GM21526 (cell line): ENCODE results near the gene S100PBP.
"Not testable (repeated sequence)": the region's sequence is repeated elsewhere in the genome, so short reads cannot be mapped to it uniquely, and the experiment has no call there.

Experiments used
- ATAC-seq: cut with Tn5 transposase; IDR thresholded peaks from one replicate; pipeline ENCODE4 v1.9.1; 2021; ENCODE audit warnings: moderate library complexity; ENCODE audit not compliant: unreplicated experiment, low FRiP score

The S100PBP gene

GRCh38 chr1:32783851-32784250, 33.6 kb upstream of the S100PBP start:
- ATAC-seq, result no peak

DNA sequence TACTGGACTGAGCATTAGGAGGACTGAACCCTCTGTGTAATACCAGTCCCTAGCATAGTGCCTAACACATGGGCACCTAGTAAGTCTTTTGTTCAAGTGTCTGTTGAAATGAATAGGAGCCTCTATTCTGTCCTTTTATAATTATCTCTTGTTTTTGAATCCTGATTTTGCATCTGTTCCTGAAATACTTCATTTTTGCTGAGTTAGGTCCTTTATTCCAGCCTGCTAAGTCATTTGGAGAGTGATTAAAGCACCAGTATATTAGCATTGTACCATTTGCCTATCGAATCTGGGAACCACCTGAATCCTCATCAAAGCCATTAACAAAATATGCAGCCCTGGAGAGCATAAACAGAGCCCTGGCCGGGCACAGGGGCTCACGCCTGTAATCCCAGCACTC, 32.6 kb upstream of the S100PBP start:
- ATAC-seq, result no peak

DNA sequence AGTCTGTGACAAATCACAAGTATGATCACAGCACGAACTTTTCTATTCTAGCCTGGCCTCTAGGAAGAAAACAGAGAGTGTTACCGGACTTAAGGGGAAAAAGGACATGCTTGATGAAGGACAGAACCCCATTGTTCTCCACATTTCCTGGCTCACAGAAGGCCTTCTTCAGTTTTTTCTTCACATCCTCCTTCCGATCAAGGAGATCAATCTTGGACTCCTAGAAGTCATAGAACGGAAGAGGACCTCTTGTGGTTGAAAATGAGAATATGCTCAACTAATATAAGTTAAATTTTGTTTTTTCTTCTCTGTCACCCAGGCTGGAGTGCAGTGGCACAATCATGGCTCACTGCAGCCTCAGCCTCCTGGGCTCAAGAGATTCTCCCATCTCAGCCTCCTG, 30.6 kb upstream of the S100PBP start:
- no peak for ATAC-seq

DNA sequence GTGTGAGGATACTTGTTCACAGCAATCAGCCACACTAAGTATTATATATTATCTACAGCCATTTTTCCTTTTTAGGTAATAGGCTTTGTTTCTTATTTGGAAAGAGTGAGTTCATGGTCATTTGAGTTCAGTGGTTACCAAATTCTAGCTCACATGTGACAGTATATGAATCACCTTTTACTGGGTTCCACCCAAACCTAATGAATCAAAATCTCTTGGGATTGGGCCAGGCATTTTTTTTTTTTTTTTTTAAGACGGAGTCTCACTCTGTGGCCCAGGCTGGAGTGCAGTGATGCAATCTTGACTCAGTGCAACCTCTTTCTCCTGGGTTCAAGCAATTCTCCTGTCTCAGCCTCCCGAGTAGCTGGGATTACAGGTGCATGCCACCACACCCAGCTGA, 28.1 kb upstream of the S100PBP start:
- not testable (repeated sequence) for ATAC-seq

- no peak for ATAC-seq
These were observed 25.6 kb upstream of the S100PBP start for GRCh38 chr1:32791881-32792280.

GRCh38 chr1:32795763-32796162, 21.7 kb upstream of the S100PBP start:
- ATAC-seq, result not testable (repeated sequence)

GRCh38 chr1:32797456-32797855, 20.0 kb upstream of the S100PBP start:
- ATAC-seq, result no peak

- no peak for ATAC-seq
These were observed 19.3 kb upstream of the S100PBP start for GRCh38 chr1:32798191-32798590.

DNA sequence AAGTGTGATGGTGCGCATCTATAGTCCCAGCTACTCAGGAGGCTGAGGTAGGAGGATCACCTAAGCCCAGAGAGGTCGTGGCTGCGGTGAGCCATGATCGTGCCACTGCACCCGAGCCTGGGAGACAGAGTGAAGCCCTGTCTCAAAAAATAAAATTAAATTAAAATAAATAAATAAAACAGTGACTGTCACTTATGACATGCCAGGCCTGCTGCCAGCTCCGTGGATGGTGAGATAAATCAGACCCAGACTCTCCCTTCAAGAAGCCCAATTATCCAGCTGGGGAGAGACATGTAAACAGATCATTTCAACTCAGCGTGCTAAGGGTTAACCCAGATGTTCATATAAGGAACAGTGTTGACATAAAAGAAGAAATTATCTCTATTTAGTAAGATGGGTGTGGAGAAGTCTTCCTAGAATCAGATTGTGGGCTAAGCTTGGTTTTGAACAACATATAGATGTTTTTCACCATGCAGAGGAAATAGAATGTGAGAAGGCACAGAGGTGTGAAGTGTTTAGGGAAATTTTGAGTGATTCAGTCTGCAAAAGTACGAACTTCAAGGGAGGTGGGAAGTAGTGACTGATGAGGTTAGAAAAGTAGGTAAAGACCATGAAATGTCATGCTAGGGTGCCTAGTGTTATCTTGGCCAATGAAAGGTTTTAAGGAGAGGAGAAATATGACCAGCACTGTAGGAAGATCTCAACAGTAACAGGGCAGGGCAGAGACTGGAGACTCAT, 18.6 kb upstream of the S100PBP start:
- no peak for ATAC-seq

- ATAC-seq, result no peak
These were observed 16.2 kb upstream of the S100PBP start for GRCh38 chr1:32801096-32801715.

DNA sequence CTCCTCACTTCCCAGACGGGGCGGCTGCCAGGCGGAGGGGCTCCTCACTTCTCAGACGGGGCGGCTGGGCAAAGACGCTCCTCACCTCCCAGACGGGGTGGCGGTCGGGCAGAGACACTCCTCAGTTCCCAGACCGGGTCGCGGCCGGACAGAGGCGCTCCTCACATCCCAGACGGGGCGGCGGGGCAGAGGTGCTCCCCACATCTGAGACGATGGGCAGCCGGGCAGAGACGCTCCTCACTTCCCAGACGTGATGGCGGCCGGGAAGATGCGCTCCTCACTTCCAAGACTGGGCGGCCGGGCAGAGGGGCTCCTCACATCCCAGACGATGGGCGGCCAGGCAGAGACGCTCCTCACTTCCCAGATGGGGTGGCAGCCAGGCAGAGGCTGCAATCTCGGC, 13.0 kb upstream of the S100PBP start:
- ATAC-seq, result not testable (repeated sequence)

DNA sequence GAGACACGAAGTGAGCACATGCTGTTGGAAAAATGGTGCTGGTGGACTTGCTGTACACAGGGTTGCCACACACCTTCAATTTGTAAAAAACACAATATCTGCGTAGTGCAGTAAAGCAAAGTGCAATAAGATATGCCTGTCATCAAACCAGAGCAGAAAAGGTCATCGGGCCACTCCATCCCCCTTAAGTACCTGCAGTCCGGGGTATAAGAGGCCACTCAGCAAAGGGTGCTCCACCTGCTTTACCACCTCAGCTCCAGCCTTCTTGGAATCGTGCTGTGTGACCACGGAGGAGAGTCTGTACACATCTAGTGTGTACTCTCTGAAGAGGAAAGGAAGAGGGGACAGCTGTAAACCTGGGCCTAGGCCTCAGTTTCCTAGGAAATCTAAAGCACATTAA, 11.2 kb upstream of the S100PBP start:
- no peak for ATAC-seq

GRCh38 chr1:32806910-32807523, 10.4 kb upstream of the S100PBP start:
- ATAC-seq, result no peak

DNA sequence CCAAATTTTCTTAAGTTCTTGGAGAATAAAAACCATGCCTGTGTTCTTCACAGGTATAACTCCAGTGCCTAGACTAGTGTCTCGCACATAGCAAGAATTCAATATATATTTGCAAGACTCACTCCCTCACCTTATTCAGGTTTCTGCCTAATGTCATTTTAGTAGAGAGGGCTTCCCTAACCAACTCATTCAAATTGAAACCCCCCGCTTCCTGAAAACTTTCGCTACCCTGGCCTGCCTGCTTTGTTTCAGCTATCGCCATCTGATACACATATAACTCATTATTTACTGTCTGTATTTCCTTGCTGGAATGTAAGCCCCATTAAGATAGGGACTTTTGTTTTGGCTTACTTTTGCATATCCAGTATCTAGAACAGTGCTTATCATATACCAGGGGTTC, 8.9 kb upstream of the S100PBP start:
- ATAC-seq, result no peak

DNA sequence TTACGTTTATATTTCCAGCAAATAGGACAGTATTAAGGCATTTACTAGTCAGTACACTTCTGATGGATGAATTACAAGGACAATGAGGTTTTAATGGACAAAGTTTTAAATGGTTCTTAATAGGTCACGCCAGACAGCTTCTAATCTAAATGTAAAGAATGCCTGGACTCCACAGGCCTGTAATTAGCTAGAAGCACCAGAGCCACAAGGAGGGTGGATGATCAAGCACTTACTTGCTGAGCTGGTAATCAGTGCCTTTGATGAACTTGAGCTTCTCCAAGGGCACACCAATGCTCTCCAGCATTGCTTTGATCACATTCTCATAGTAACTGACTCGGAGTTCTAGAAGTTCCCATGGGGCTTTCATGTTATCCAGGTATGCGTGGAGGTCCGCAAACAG, 7.1 kb upstream of the S100PBP start:
- ATAC-seq, result no peak

DNA sequence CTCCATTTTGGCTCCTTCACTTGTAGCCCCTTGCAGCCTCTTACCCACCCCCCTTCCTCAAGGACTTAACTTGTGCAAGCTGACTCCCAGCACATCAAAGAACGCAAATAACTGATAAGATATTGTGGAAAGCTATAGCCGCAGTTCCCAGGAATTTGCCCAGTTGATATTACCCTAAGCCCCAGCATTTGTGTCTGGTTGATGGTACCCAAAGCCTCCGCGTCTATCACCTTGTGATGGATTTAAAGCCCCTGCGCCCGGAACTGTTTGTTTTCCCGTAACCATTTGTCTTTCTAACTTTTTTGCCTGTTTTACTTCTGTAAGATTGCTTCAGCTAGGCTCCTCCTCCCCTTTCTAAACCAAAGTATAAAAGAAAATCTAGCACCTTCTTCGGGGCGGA, 6.2 kb upstream of the S100PBP start:
- no peak for ATAC-seq

DNA sequence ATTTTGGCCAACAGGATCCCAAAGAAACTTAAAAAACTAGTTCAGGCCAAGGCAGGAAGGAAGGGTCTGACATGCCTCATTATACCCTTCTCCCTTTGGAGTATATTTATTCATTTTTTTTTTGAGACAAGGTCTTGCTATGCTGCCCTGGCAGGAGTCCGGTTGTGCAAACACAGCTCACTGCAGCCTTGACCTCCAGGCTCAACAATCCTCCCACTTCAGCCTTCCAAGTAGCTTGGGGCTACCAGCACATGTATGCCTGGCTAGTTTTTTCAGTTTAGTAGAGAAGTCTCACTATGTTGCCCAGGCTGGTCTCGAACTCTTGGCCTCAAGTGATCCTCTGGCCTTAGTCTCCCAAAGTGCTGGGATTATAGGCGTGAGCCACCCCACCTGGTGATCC, 5.5 kb upstream of the S100PBP start:
- no peak for ATAC-seq

- no peak for ATAC-seq
These were observed 3.3 kb upstream of the S100PBP start for GRCh38 chr1:32813941-32814739.

DNA sequence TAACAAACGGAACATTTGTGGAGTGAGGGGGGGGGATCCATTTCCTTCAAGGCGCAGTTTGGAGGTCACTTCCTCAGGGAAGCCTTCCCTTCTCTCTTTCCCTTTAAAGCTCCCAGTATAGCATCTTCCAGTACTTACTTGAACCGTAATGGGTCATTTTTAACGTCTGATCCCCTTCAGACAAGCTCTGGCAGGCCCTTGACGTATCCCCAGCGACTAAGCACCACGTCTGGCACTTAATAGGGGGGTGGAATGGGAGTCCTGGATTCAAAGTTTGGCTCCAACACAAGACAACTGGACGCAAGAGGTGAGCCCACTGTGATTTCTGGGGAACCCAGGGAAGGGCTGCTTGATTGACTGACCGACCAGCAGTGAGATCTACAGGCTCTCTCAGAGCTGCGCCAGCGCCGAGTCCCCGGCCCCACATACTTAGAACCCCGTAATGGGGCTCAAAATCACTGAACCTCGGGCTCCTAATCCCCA, 736 bp upstream of the S100PBP start:
- no peak for ATAC-seq

- peak; percentile 6 for ATAC-seq
These were observed 648 bp downstream of the S100PBP start for GRCh38 chr1:32817815-32818786.
